ENCODE measurements around the gene FIBP. TPM values are rescaled to one million over a fixed set of nuclear protein-coding genes. Genes with fewer than 3 reads are reported as not detected.
A peak's percentile ranks its signal among the peaks of the same experiment; 100 is the strongest.

The FIBP gene
- total and polyA plus RNA-seq, 2 of the 4 experiments (the other 2 are of a cell fraction) = 141 to 182 TPM

DNA sequence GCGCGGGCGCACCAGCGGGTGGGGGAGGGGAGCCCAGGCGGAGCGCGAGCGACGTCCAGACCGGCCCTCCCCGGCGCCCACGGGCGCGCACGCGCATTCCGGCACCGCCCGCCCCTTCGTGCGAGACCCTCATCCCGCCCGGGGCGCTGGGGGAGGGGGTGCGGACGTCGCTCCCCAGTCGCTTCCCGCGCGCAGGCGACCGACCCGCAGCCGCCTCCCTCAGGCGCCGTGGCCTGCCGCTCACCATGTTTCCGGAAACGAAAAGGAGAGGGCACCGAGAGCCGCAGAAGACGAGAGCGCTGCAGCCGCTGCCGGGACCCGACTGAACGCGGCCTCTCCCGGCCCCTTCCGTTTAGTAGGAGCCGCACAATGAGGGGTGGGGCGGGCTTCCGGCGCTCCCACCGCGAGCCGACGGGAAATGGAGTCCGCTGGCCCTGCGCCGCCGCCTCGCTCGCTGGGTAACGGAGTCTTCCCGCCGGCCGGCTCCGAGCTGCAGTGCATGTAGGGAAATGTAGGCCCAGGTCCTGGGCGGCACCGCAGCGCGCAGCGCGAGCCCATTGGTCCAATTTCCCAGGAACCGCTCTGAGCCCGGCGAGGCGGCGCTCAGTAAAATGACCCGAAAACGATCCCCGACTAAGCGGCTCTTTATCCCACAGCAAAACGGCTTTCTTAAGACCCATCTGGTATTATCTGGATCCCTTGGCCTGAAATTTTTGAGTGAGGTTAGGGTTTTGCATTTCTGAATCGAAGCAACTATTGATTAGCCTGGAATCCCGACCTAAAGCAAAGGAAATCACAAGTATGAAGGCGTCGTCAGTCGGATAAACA, 30.2 kb downstream of the FIBP start, which contains the start of gene CFL1 (continued):
- no peak for TF ChIP-seq SMC3 (IDR thresholded peaks at IDR 0.05; ENCODE audit: low read depth, low read length)
- no peak for TF ChIP-seq BHLHE40 (IDR thresholded peaks at IDR 0.05; ENCODE audit: low read depth, low read length)
- peak; percentile 87; the same call in 1 of the 2 replicates for TF ChIP-seq CHD1 (IDR thresholded peaks at IDR 0.05; ENCODE audit: low read depth, low read length)

- DNase-seq = no peak
- Histone ChIP-seq H4K20me1 (ENCODE audit: insufficient read depth, low read length) (peaks cover 58% of the 10 kb centered on the region), H2BK5ac (ENCODE audit: low read depth, low read length, poor library complexity, severe bottlenecking) (peak overlapping the region; percentile 81), H3K18ac (ENCODE audit: low read depth, low read length) (peak overlapping the region; percentile 19; the same call in 1 of the 2 replicates), H2AK9ac (replicated peaks; ENCODE audit: low read depth, low read length, poor library complexity) (peak overlapping the region; percentile 100), H3K23ac (ENCODE audit: low read depth, low read length) (0 out of 2 replicates have a peak overlapping the region, but pooled peaks have one; percentile 41), H2BK20ac (ENCODE audit: low read depth, low read length) (no peak overlapping the region), H2BK15ac (ENCODE audit: low read depth, low read length) (no peak overlapping the region), H2AK5ac (ENCODE audit: low read depth, low read length) (peak overlapping the region; percentile 81; the same call in 1 of the 2 replicates), H3K4ac (ENCODE audit: low read depth, low read length) (peak overlapping the region; percentile 89), H3K79me1 (ENCODE audit: low read depth in 1 of 2, low read length in 2 of 2) (peaks cover 25 to 70% of the 10 kb centered on the region in 2 experiments), H3K14ac (replicated peaks; ENCODE audit: low read depth, low read length) (peak overlapping the region; percentile 93), H3K36me3 (ENCODE audit: control insufficient read depth, insufficient read depth, low read length) (peaks cover 50% of the 10 kb centered on the region), H3K56ac (ENCODE audit: extremely low read depth, insufficient read depth, low read length) (peak overlapping the region; percentile 29), H3K4me2 (ENCODE audit: low read depth, low read length) (peak overlapping the region; percentile 57), H3K9ac (ENCODE audit: low read depth, low read length) (peak overlapping the region; percentile 77), H2BK120ac (ENCODE audit: low read depth, low read length) (no peak overlapping the region), H3K9me1 (ENCODE audit: insufficient read depth, low read length) (peaks cover 29% of the 10 kb centered on the region), H4K5ac (ENCODE audit: low read depth, low read length) (peak overlapping the region; percentile 45), H4K8ac (ENCODE audit: low read depth in 2 of 2, low read length in 2 of 2) (peak overlapping the region in 1 of 2 experiments; percentile 46; a peak in 1 of 4 replicates), H3K4me1 (ENCODE audit: control insufficient read depth, insufficient read depth, low read length) (peaks cover 11% of the 10 kb centered on the region), H3K27me3 (ENCODE audit: control insufficient read depth, insufficient read depth, low read length) (no peaks in the 10 kb centered on the region), H3K4me3 (ENCODE audit: insufficient read depth, low read depth, low read length) (peak overlapping the region; percentile 89), H3K27ac (ENCODE audit: insufficient read depth, low read length) (peak overlapping the region; percentile 93), H2AFZ (replicated peaks; ENCODE audit: low read length, poor library complexity) (peak overlapping the region; percentile 51), H4K91ac (ENCODE audit: insufficient read depth, low read depth, low read length) (peak overlapping the region; percentile 80; the same call in 1 of the 2 replicates), H3K9me3 (ENCODE audit: control insufficient read depth, insufficient read depth, low read length) (no peaks in the 10 kb centered on the region)
- dilution Hi-C loops (cut with HindIII; ENCODE audit: low sequenced_read_pairs, unreplicated experiment) (no loop called here), in situ Hi-C loops (cut with MboI; ENCODE audit: low sequenced_read_pairs) (no loop called here), intact Hi-C loops (cut with micrococcal nuclease) (loop anchor here (1.0 kb wide), 1 partner anchor 31 kb away; the partner anchor contains the start of gene FIBP)
- WGBS, 2 experiments (ENCODE audit: extremely low coverage in 2 of 2, insufficient read length in 1 of 2) = 0% methylated on average over 14 of the region's 49 CpGs; no CpG with 5 or more reads in 1 of the 2 experiments
- no TSS peak for BruUV-seq (replicated peaks)
- ATAC-seq (ENCODE audit: low read depth) = no peak
- ChIA-PET CTCF (interaction anchor here (1.0 kb wide), 1 partner anchor 40 kb away, joined by 3 read pairs; no protein-coding TSS in a partner anchor), POLR2A (ENCODE audit: unreplicated experiment) (interaction anchor here (1.0 kb wide), 1 partner anchor 9 kb away, joined by 3 read pairs; no protein-coding TSS in a partner anchor)
- TF ChIP-seq BHLHE40 (IDR thresholded peaks at IDR 0.05; ENCODE audit: low read depth, low read length) (no peak), CHD1 (IDR thresholded peaks at IDR 0.05; ENCODE audit: low read depth, low read length) (no peak), MXI1 (IDR thresholded peaks at IDR 0.05; ENCODE audit: borderline replicate concordance, low read depth, low read length) (no peak), MAFK (IDR thresholded peaks at IDR 0.05; ENCODE audit: low read depth, low read length) (no peak), RAD21 (IDR thresholded peaks at IDR 0.05; ENCODE audit: low read length) (no peak), USF2 (IDR thresholded peaks at IDR 0.05; ENCODE audit: low read depth, low read length) (no peak), RFX5 (IDR thresholded peaks at IDR 0.05; ENCODE audit: low read depth, low read length) (no peak), MAZ (IDR thresholded peaks at IDR 0.05; ENCODE audit: borderline replicate concordance, low read depth, low read length) (no peak), CEBPB (IDR thresholded peaks at IDR 0.05; ENCODE audit: low read depth, low read length) (no peak)
- TF ChIP-seq, protein P1, sequence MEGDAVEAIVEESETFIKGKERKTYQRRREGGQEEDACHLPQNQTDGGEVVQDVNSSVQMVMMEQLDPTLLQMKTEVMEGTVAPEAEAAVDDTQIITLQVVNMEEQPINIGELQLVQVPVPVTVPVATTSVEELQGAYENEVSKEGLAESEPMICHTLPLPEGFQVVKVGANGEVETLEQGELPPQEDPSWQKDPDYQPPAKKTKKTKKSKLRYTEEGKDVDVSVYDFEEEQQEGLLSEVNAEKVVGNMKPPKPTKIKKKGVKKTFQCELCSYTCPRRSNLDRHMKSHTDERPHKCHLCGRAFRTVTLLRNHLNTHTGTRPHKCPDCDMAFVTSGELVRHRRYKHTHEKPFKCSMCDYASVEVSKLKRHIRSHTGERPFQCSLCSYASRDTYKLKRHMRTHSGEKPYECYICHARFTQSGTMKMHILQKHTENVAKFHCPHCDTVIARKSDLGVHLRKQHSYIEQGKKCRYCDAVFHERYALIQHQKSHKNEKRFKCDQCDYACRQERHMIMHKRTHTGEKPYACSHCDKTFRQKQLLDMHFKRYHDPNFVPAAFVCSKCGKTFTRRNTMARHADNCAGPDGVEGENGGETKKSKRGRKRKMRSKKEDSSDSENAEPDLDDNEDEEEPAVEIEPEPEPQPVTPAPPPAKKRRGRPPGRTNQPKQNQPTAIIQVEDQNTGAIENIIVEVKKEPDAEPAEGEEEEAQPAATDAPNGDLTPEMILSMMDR (conservative IDR thresholded peaks at IDR 0.05; ENCODE audit: low read depth, low read length) = no peak
Measured at GRCh38 chr11:65857500-65857852, 30.8 kb downstream of the FIBP start.
